Skeletal muscle satellite cell (primary cell): ENCODE results near the gene DNAL4.

Source experiments
- H3K27me3 ChIP-seq: 2 replicates; pipeline ENCODE4 v1.7.0; 2013; ENCODE audit warnings: low read length; ENCODE audit not compliant: control insufficient read depth, insufficient read depth
- H3K36me3 ChIP-seq: 2 replicates; pipeline ENCODE4 v1.7.0; 2013; ENCODE audit warnings: mild to moderate bottlenecking, control low read depth, low read length; ENCODE audit not compliant: insufficient read depth
- H3K4me1 ChIP-seq: 2 replicates; pipeline ENCODE4 v1.7.0; 2013; ENCODE audit warnings: low read length; ENCODE audit not compliant: control insufficient read depth, insufficient read depth
- H3K4me2 ChIP-seq: 2 replicates; pipeline ENCODE4 v1.7.0; 2013; ENCODE audit warnings: mild to moderate bottlenecking, low read length
- H3K4me3 ChIP-seq: 2 replicates; pipeline ENCODE4 v1.7.0; 2013; ENCODE audit warnings: low read length
- H3K9ac ChIP-seq: 2 replicates; pipeline ENCODE4 v1.7.0; 2013; ENCODE audit warnings: mild to moderate bottlenecking, low read depth, low read length, moderate library complexity
- H3K9me3 ChIP-seq: replicated peaks from 2 replicates; pipeline ENCODE4 v1.7.0; 2013; ENCODE audit warnings: mild to moderate bottlenecking, control low read depth, low read length

DNAL4 gene

GRCh38 chr22:38755155-38755910 lies 38.6 kb downstream of the DNAL4 start:
- H3K4me3 ChIP-seq, result peak overlapping the region; percentile 78
- H3K27me3 ChIP-seq, result no peaks in the 10 kb centered on the region
- peak overlapping the region; percentile 95 for H3K4me2 ChIP-seq
- peak overlapping the region; percentile 91 for H3K9ac ChIP-seq
- H3K36me3 ChIP-seq, result peaks cover 16% of the 10 kb centered on the region
- no peaks in the 10 kb centered on the region for H3K9me3 ChIP-seq
- peaks cover 44% of the 10 kb centered on the region for H3K4me1 ChIP-seq

- peak overlapping the region; percentile 95 for H3K4me2 ChIP-seq
- H3K9ac ChIP-seq, result peak overlapping the region; percentile 91
- peak overlapping the region; percentile 78 for H3K4me3 ChIP-seq
- H3K36me3 ChIP-seq, result peaks cover 22% of the 10 kb centered on the region
- no peaks in the 10 kb centered on the region for H3K27me3 ChIP-seq
- no peaks in the 10 kb centered on the region for H3K9me3 ChIP-seq
- peaks cover 43% of the 10 kb centered on the region for H3K4me1 ChIP-seq
Measured at GRCh38 chr22:38754751-38755154, 39.2 kb downstream of the DNAL4 start.

- H3K4me2 ChIP-seq, result peak overlapping the region; percentile 95
- no peaks in the 10 kb centered on the region for H3K9me3 ChIP-seq
- peaks cover 28% of the 10 kb centered on the region for H3K36me3 ChIP-seq
- H3K27me3 ChIP-seq, result no peaks in the 10 kb centered on the region
- H3K4me3 ChIP-seq, result peak overlapping the region; percentile 78
- H3K4me1 ChIP-seq, result peaks cover 43% of the 10 kb centered on the region
- H3K9ac ChIP-seq, result peak overlapping the region; percentile 91
Measured at GRCh38 chr22:38753948-38754750, 39.8 kb downstream of the DNAL4 start.

- peaks cover 41% of the 10 kb centered on the region for H3K4me1 ChIP-seq
- H3K9ac ChIP-seq, result peak overlapping the region; percentile 0
- H3K27me3 ChIP-seq, result no peaks in the 10 kb centered on the region
Measured at GRCh38 chr22:38751422-38752346, 42.3 kb downstream of the DNAL4 start.

GRCh38 chr22:38751066-38751421 lies 42.9 kb downstream of the DNAL4 start:
- H3K4me1 ChIP-seq, result peaks cover 35% of the 10 kb centered on the region
- H3K9ac ChIP-seq, result peak overlapping the region; percentile 0

More at GRCh38 chr22:38751422-38752346, 42.3 kb downstream of the DNAL4 start:
- peaks cover 38% of the 10 kb centered on the region for H3K36me3 ChIP-seq
- H3K9me3 ChIP-seq, result no peaks in the 10 kb centered on the region
- peak overlapping the region; percentile 45 for H3K4me2 ChIP-seq
- H3K4me3 ChIP-seq, result peak overlapping the region; percentile 6

GRCh38 chr22:38750638-38751037 lies 43.3 kb downstream of the DNAL4 start:
- Histone ChIP-seq H3K36me3 (peaks cover 47% of the 10 kb centered on the region), H3K27me3 (no peaks in the 10 kb centered on the region), H3K9me3 (no peaks in the 10 kb centered on the region), H3K9ac (peak overlapping the region; percentile 0), H3K4me1 (peaks cover 35% of the 10 kb centered on the region), H3K4me3 (no peak overlapping the region), H3K4me2 (no peak overlapping the region)

More at GRCh38 chr22:38751066-38751421, 42.9 kb downstream of the DNAL4 start:
- Histone ChIP-seq H3K27me3 (no peaks in the 10 kb centered on the region), H3K4me3 (peak overlapping the region; percentile 6), H3K4me2 (peak overlapping the region; percentile 45), H3K9me3 (no peaks in the 10 kb centered on the region), H3K36me3 (peaks cover 43% of the 10 kb centered on the region)

GRCh38 chr22:38750104-38750503 lies 43.8 kb downstream of the DNAL4 start:
- H3K27me3 ChIP-seq, result no peaks in the 10 kb centered on the region
- no peak overlapping the region for H3K9ac ChIP-seq
- H3K9me3 ChIP-seq, result no peaks in the 10 kb centered on the region
- H3K4me1 ChIP-seq, result peaks cover 35% of the 10 kb centered on the region
- no peak overlapping the region for H3K4me3 ChIP-seq
- H3K36me3 ChIP-seq, result peaks cover 52% of the 10 kb centered on the region
- no peak overlapping the region for H3K4me2 ChIP-seq

- Histone ChIP-seq H3K36me3 (peaks cover 61% of the 10 kb centered on the region), H3K9ac (no peak overlapping the region), H3K27me3 (no peaks in the 10 kb centered on the region), H3K4me1 (peaks cover 24% of the 10 kb centered on the region), H3K4me2 (no peak overlapping the region), H3K9me3 (no peaks in the 10 kb centered on the region), H3K4me3 (no peak overlapping the region)
Measured at GRCh38 chr22:38748487-38749136, 45.3 kb downstream of the DNAL4 start.

- H3K4me1 ChIP-seq, result peaks cover 1% of the 10 kb centered on the region
- no peak overlapping the region for H3K4me3 ChIP-seq
- H3K4me2 ChIP-seq, result no peak overlapping the region
- no peaks in the 10 kb centered on the region for H3K27me3 ChIP-seq
- peaks cover 73% of the 10 kb centered on the region for H3K36me3 ChIP-seq
- no peaks in the 10 kb centered on the region for H3K9me3 ChIP-seq
- H3K9ac ChIP-seq, result no peak overlapping the region
Measured at GRCh38 chr22:38745676-38746460, 48.1 kb downstream of the DNAL4 start.

GRCh38 chr22:38744981-38745380 lies 49.0 kb downstream of the DNAL4 start:
- Histone ChIP-seq H3K4me3 (no peak overlapping the region), H3K36me3 (peaks cover 73% of the 10 kb centered on the region), H3K4me2 (no peak overlapping the region), H3K9ac (no peak overlapping the region), H3K27me3 (no peaks in the 10 kb centered on the region), H3K4me1 (no peaks in the 10 kb centered on the region), H3K9me3 (no peaks in the 10 kb centered on the region)
